Hematopoietic multipotent progenitor cell treated with erythropoietin and hydrocortisone succinate and interleukin-3 and kit ligand, for 6 days (in vitro differentiated cells): ENCODE data around the gene LYSMD3.

Source experiments
- DNase-seq: peaks from one replicate; pipeline ENCODE4 v3.0.0-alpha.2; 2015

LYSMD3 gene

DNA sequence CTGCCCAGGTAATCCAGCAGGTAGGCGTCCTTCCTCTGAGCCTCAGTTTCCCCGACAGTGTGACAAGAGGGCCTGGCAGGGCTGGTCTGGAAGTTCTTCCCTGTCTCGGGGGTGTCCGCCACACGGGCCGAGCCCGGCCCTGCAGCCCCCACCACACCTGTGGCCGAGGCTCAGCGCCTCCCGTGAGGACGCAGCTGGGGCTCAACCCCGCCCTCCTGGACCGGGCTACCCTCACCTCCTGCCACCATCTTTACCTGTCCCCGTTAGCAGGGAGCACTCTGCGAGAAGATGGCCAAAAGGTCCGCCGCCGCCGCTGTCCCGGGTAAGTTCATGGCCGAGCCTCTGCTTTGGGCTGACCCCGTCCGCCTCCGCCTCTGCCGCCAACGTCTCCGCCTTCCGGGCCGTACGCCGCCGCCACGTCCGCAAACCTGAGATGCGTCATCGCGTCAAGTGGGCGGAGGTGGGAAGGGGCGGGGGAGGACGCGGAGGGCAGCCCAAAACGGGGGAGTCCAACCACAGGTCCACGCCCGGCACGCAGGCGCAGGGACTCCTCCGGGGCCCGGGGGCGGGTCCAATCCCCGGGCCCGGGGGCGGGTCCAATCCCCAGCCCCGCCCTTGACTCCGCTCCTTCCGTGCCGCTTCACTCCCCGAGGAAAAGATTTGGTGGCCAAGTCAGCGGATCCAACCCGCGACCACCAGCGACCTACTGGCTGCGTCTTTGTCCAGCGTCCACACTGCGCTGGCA, at the start of gene LYSMD3:
TSS of gene LYSMD3 (minus strand) at position 391 of the 745 bp plus-strand sequence. CDS start 4,295 bp downstream, outside the sequence.
- peak; percentile 97 for DNase-seq

DNA sequence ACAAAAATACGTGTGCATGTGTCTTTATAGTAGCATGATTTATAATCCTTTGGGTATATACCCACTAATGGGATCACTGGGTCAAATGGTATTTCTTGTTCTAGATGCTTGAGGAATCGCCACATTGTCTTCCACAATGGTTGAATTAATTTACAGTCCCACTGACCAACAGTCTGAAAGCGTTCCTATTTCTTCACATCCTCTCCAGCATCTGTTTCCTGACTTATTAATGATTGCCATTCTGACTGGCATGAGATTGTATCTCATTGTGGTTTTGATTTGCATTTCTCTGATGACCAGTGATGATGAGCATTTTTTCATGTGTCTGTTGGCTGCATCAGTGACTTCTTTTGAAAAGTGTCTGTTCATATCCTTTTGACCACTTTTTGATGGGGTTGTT, 47.2 kb upstream of the LYSMD3 start:
- DNase-seq, result peak; percentile 15

DNA sequence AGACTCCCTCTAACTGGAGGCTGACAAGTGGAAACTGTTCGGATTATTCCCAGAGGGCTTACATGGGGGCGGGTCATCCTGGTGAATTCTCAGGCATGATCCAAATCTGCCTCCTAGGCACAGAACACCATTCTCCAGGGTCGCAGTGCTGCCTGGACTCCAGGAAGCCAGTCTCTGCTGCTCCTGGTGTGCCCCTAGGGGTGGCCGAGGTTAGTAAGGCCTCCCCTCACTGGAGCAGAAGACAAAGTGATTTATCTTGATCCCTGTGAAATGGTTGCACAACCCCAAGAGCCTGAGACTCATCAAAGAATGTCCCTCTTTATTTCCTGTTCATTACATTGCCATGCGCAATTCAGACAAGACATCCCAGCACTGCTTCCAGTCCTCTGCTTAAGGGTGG, 46.3 kb upstream of the LYSMD3 start:
- no peak for DNase-seq

DNA sequence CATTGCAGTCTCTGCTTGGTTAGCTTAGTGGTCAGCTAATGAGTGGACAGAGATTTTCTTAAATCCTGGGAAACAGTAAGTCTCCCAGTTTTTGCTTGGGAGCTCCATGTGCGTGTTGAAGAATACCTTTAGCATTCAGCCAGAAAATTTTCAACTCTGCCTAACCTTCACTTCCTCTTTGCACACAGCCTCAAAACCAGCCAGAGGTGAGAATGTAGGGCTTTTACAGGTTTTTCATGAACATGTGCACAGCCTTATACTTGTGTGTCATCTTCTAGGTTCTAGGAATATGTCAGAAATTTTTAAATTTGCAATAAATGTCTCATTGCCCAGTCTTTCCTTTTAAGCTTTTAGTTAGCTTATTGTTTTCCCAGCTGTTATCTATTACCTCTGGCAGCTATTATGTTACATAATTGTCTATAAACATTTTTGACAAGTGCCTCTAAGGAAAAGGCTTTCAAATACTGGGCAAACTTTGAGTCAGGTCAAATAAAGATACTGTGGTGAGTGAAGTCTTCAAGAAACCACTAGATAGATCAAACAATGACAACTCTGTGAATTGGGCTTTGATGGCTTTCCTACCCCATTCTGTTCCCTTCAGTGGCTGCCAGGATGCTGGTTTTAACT, 41.9 kb upstream of the LYSMD3 start:
- DNase-seq, result no peak

DNA sequence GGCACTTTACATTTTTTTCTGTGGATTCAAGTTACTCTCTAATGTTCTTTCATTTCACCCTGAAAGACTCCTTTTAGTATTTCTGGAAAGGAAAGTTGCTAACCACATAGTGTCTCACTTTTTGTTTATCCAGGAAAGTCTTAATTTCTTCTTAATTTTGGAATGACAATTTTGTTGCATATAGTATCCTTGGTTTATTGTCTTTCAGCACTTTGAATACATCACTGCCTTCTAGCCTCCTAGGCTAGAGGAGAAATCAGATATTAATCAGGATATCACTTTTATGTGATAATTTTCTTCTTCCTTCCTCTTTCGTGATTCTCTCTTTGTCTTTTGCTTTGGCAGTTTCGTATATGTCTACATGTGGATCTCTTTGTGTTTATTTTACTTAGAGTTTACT, 40.6 kb upstream of the LYSMD3 start:
- no peak for DNase-seq

DNA sequence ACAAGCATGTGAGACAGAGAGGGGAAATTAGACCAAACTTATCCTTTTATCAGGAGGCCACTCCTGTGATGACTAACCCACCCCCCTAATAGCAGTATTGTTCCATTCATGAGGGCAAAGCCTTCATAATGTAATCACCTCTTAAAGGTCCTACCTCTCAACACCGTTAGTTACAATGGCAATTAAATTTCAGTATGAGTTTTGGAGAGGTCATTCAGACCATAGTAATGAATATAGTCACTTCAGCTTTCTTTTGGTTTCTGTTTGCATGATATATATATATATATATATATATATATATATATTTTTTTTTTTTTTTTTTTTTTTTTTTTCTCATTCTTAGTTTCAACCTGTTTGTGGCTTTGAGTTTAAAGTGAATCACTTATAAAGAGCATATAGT, 39.7 kb upstream of the LYSMD3 start:
- DNase-seq, result no peak

DNA sequence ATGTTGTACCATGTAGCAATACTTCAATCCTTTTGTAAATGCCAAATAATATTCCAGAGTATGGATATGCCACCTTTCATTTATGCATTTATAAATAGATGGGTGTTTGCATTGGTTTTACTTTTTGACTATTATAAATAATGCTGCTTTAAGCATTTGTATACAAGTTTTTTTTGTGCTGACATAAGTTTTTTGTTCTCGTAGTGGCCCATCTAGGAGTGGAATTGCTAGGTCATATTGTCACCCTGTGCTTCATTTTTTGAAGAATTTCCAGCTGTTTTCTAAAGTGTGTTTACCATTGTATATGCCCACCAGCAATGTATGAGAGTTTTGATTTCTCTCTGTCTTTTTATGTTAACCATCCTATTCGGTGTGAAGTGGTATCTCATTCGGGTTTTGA, 36.1 kb upstream of the LYSMD3 start:
- no peak for DNase-seq

DNA sequence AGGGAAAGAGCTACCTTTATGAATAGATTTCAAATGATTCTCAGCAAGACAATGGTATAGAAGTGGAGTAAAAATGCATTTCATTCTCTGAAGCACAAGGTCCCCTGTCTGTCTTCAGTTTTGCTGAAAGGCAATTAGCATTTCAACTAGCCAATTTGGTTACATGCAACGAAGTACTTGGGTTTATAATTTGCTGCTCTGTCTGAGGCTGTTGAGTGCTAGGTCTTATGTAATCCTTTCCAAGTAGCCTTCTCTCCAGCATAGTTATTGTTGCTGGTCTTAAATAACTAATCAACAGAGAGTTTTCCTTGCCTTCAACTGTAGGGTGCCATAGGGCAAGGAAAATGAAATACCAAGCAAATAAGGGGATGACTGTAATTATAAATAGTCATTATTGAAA, 33.7 kb upstream of the LYSMD3 start:
- DNase-seq, result no peak

DNA sequence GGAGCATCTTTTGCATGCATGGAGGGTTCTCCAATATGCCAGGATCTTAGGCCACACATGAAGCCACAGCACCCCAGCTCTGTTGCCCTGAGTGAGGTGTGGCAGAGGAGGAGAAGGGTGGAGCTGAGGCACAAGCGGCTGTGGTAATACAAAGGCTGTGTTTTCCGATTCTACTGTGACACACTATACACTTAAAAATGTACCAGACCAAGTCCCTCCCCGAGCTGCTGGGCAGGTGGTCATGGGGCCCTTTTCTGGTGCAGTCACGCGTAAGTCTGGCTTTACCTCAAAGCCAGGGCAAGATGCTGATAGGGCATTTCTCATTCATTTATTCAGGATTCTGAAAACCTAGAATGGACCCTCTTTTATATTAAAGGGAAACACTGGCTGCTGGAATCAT, 33.0 kb upstream of the LYSMD3 start:
- no peak for DNase-seq

DNA sequence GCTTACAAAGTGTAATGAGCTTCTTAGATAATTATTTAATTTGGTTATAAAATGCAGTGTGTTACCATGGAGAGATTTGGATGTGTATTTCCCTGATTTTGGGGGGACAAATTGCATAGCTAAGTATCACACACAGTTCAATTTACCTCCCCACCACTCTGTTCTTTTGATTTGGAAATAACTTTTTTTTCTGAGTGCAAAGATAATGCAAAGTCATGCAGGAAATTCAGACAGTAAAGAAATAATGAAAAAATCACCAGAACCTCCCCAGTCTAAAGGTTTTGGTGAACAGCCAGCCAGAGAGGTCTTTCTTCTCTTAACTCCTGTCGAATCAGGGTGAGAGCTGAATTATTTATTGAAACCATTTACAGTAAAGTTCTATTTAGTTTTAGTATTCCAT, 32.4 kb upstream of the LYSMD3 start:
- no peak for DNase-seq

DNA sequence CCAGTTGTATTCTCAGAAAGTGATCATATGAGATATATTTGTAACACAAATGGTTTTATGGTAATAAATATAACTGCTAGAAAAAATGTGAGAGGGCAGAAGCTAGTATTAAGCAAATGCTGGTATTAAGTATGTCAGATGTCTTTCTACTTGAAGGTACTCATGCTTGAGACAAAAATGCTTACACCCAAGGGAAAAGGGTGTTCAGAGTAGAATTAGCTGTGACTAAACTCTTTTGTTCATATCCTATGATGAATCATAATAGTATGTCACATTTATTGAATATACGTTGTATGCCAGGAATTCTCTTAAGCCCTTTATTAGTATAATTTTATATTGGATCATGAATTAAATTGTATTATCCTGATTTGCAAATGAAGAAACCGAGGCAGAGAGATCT, 31.4 kb upstream of the LYSMD3 start:
- DNase-seq, result no peak

DNA sequence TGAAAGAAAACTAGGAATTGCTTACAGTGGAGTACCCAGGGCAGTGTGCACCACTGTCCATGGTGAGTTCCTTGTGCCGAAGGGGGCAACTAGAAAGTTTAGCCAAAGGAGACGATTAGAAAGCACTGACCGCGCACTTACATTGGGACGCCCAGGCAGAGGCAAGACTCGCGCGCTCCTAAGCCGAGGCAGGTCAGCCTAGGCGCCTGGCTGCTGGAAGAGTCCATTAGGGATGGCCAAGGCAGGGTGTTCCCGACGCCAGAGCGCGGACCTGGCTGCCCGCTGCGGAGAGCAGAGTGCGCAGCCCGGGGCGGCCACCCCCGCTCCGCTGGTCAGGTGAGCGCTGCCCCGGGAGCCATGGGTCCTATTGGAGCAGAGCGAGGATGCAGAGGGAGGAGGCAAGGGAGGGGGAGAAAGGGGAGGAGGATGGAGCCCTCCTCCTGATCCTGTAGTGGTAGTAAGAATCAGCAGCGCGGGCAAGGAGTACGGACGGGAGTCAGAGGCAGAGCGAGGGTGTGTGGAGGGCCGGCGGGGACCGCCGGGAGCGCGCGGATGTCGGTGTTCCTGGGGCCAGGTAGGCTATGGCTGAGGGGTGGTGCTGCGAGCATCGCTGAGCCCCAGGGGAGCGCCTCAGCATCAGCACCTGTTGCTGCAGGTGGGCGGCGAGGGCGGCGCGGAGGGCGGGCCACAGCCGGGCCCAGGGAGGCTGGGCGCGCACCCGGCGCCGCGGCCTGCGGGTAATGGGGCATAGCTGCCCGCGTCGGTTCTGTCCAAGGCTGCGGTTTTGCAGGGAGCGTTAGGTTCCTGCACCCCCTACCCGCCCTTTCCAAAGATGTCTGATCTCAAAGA, 29.2 kb upstream of the LYSMD3 start, which contains the start of gene ADGRV1:
TSS of gene ADGRV1 (plus strand) at position 454 of the 849 bp plus-strand sequence. CDS start at position 553, 99 bp downstream.
- peak; percentile 18 for DNase-seq

DNA sequence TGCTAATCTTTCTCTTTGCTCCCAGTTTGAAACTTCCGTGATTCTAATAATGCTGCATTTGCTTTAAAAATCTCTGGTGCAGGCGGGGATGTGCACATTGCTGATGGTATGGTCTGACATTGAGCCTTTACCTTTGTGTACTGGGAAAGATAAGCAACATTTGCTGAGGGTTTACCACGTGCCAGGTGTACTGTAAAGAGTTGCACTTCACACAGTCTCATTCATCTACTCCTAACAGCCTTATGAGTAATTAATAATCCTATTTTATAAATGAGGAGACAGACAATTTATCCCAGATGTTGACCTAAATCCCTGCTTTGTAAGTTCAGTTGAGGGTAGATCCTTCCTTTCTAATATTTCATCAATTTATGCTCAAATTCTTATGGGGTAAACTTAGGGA, 28.5 kb upstream of the LYSMD3 start:
- no peak for DNase-seq

DNA sequence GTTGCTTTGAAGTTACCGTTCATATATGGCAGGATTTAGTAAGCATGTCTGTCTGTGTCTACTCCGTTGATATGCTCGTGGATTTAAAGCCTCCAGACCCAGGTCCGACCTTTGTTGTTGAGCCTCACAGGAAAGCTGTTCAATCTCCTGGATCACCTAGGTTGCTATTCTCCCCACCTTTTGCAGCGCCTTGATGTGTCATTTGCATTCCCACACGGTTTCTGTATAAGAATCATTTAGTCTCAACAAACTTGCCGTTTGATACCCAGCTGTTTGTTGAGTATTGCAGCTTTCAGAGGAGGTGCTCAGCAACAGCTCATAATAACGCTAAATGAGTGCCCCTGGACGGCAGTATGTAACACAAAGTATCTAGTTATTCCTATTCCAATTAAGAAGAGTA, 28.0 kb upstream of the LYSMD3 start:
- DNase-seq, result no peak

DNA sequence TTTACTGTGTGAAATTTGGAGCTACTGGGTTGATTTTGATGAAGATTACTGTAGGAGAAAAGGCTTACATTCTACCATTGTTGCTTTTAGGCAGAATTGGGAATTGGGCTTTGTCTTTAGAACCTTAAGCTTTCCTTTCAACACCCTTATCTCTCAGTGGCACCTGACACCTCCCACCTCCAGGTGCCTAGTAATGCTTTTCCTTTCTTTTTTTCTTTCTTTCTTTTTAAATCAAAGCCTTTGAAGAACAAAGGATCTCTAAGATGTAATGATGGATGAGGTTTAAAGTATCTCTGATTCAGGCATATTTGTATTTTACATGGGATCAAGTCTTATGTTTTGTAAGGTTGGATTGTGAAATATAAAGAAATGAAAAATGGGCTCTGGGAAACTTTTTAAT, 26.3 kb upstream of the LYSMD3 start:
- no peak for DNase-seq

DNA sequence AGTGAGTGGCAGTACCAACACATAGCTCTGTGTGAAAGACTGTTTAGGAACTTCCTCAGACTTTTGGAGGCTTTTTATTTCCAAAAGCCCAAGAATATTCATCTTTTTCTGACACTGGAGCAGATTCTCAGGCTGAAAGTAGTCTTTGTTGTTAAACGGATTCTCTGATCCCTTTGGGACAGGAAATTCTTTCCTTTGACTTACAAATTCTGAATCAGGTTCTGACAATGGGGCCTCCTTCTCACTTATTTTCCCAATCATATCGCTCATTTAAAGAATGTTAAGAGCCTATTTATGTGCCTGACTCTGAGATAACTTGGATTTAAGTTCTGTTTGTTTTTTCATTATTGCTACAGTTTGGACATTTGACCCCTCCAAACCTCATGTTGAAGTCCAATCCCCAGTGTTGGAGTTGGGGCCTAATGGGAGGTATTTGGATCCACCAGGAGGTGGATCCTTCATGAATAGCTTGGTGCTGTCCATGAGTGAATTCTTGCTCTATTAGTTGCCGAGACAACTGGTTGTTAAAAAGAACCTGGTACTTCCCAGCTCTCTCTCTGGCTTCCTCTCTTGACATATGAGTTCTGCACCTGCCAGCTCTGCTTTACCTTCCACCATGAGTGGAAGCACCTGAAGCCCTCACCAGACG, 25.1 kb upstream of the LYSMD3 start:
- no peak for DNase-seq

DNA sequence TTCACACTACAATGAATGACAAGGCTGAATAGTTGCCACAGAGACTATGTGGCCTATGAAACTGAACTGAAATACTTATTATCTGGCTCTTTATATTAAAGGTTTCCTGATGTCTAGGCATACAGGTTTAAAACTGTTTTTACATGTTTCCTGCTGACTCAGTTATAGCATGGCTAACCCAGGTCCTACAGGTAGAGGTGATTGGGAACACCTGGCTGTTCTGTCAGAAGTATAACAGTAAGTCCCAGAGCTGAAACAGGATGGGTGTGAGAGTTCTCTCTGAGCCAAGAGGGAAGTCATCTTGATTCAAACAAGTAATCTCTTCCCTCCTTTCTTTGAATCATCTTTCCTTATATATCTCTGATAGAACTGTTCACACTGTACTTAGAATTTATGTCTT, 24.3 kb upstream of the LYSMD3 start:
- DNase-seq, result no peak

DNA sequence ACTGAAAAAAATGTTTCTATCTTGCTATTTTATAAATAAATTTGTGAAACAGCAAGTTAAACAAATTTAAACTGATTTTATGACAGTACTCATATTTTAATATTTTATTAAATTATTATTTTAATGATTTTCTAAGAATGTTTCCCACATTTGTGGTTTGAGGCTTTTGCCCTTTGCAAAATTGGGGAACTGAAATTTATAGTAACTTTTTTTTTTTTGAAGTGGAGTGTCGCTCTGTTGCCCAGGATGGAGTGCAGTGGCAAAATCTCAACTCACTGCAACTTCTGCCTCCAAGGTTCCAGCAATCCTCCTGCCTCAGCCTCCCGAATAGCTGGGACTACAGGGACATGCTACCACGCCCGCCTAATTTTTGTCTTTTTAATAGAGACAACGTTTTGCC, 22.0 kb upstream of the LYSMD3 start:
- DNase-seq, result no peak

DNA sequence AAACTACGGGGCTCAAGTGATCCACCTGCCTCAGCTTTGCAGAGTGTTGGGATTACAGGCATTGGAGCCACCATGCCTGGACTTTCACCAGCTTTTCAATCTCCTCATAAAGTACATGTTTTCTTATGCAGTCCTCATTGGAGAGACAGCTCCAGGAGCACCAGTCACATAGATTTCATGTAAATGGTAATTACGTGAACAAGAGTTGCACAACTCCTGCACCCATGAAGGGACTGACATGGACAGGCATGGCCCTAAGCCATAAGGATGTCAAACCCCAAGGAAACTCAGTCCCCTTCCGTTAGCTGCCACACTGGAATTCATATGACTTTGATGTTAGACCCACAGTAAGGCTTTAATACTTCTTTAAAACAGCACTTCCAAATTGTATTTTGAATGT, 21.6 kb upstream of the LYSMD3 start:
- no peak for DNase-seq

DNA sequence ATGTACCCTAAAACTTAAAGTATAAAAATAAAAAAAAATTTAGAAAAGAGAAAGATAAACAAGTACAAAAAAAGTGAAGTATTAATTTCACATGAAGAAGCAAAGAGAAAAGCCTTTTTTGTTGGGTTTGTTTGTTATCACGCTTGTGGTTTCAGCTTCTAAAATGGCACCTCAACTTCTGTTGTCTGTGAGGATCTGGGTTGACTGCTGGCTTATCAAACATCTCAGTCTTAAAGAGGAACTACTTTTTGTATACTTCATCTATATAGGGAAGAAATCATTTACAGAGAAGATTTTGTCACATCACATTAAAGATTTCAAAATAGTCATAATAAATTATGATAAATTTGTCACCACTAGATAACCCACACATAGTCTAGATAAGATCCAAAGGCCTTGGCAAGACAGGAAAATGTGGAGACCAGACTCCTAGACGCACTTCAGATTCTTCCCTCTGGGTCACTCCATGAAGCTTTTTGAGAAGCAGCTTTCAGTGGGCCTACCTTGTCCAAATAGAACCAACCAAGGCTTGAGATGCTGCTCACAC, 20.4 kb upstream of the LYSMD3 start:
- peak; percentile 72 for DNase-seq

DNA sequence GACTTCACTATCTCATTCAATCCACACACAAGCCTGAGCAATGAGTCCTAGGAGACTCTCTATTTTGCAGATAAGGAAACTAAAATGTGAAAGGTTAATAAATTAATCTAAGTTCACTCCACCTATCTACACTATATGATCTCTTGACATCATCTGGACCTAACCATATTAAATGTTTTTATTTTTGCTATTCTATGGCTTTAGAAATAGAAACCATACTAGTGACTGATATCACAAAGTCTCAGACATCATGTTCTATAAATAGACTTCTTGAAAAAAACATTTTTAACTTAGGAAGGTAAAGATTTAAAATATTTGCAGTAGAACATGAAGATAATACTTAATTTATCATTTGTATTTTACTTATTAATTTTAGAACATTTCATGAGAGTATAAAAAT, 19.8 kb upstream of the LYSMD3 start:
- no peak for DNase-seq

DNA sequence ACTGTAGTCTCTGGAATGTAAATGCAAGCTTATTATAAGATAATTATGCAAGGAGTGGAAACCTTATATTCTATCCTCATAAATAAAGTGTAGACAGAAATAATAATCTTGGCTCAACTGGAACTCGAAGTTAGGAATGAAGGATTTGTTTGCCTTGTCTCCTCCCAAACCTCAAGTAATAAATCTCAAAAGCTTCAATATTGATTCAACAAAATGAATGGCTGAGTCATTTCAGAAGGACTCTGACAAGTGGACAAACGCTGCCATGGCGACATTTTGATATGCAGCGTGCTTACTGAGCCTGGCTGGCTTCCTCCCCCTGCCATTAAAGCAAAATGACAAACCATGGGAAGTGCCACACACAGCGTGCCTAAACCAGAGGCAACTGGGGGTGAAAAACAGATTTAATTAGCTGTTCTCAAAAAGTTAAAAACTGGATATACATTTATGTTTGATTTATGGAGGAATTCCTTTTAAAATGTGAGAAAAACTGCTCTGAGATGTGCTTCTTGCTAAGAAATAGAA, 18.7 kb upstream of the LYSMD3 start:
- no peak for DNase-seq

DNA sequence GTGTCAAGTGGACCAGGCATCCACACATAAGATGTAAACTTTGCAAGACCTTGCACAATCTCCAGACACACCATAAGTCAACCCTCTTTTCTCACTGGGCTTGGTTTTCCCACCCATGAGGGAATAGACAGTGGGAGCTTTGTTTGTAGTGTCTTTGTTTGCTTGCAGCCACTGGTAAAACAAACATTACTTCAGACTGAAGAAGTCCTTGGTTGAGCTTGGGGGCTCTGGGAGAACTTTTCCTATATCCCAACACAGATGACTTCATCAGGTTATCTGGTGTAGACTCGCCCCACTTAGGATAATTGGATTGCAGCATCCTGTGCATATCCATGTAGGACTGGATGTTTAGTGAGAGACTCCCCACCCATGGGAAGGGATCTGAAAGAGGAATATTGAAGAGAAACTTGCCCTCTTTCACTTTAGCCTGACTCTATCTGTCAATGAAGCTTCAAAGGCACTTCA, 17.7 kb upstream of the LYSMD3 start:
- DNase-seq, result no peak
